ENCODE results near the gene ASB6.

- TF ChIP-seq CTCF (IDR thresholded peaks at IDR 0.05) (no peak), POLR2A (IDR thresholded peaks at IDR 0.05) (no peak)
These were observed 31.7 kb upstream of the ASB6 start for GRCh38 chr9:129673602-129674001.
